GM13976 (cell line): Measurements from ENCODE around the gene PRL.

Source experiments
- DNase-seq: peaks from one replicate; pipeline ENCODE4 v3.0.0; 2012; ENCODE audit warnings: low spot score
- CTCF ChIP-seq: IDR thresholded peaks from 2 replicates; pipeline ENCODE4 v1.5.1; 2012; ENCODE audit warnings: borderline replicate concordance, mild to moderate bottlenecking; ENCODE audit not compliant: insufficient read depth; ENCODE audit errors: extremely low read depth, missing control alignments, control extremely low read depth
- in situ Hi-C: fragments of 300-500 bp; cut with MboI; formaldehyde crosslinking; loops from one replicate; pipeline ENCODE4 v1.12.0; 2022; ENCODE audit warnings: low sequenced_read_pairs, mixed read lengths, inconsistent platforms; ENCODE audit not compliant: unreplicated experiment

Gene PRL

GRCh38 chr6:22239261-22239921 lies 57.4 kb downstream of the PRL start:
- in situ Hi-C loops: no loop called here

GRCh38 chr6:22238861-22239260 lies 58.0 kb downstream of the PRL start:
- no peak for DNase-seq
- in situ Hi-C loops: no loop called here
- no peak for TF ChIP-seq CTCF

More at GRCh38 chr6:22239261-22239921, 57.4 kb downstream of the PRL start:
- DNase-seq: no peak
- no peak for TF ChIP-seq CTCF

- in situ Hi-C loops: no loop called here
- no peak for DNase-seq
- TF ChIP-seq CTCF: no peak
Observed at GRCh38 chr6:22237526-22237925, 59.3 kb downstream of the PRL start.
